HEK293T (cell line): ENCODE measurements around the gene TMEM129.

ENCODE experiments used
- BHLHE40 ChIP-seq: fragments of 450-650 bp; IDR thresholded peaks from 2 replicates; pipeline ENCODE4 v1.6.1; 2016; ENCODE audit warnings: mild to moderate bottlenecking, moderate library complexity, borderline replicate concordance
- ELF4 ChIP-seq: fragments of 450-650 bp; IDR thresholded peaks from 2 replicates; pipeline ENCODE4 v1.6.1; 2017; ENCODE audit warnings: antibody characterized with exemption
- FOXA1 ChIP-seq: fragments of 450-650 bp; IDR thresholded peaks from 2 replicates; pipeline ENCODE4 v1.6.1; 2016; ENCODE audit warnings: mild to moderate bottlenecking
- SUZ12 ChIP-seq: fragments of 450-650 bp; IDR thresholded peaks from 2 replicates; pipeline ENCODE4 v1.6.1; 2016; ENCODE audit warnings: mild to moderate bottlenecking
- ZNF384 ChIP-seq: fragments of 450-650 bp; IDR thresholded peaks from 2 replicates; pipeline ENCODE4 v1.6.1; 2016

DNA sequence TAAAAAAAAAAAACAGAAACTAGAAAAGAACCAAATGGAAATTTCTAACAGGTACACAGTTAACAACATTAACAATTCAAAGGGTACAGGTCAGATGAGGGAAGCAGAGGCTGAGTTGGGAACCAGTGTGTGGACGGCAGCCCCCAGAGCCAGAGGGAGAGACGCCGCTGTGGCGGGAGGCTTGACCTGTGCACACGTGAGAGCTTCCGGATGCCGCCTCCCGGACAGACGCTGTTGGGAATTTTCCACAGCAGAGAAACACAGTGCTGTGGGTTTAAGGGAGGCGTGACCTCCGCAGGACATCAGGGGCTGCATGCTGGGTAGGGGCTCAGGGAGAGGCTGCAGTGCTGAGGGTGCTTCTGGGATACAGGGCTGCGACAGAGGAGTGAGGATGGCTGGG is 22.4 kb upstream of the TMEM129 start:
- TF ChIP-seq SUZ12 (no peak), ZNF384 (no peak), BHLHE40 (no peak), FOXA1 (no peak), ELF4 (no peak)
